Liver (tissue), 9 donors: Measurements from ENCODE around the gene MADCAM1. TPM values are rescaled to one million over a fixed set of nuclear protein-coding genes. Genes with fewer than 3 reads are reported as not detected.

ENCODE experiments used
- DNase-seq: peaks from one replicate; pipeline ENCODE4 v3.0.0-alpha.2; 2017; ENCODE audit warnings: low spot score
- H3K27ac ChIP-seq, 2 donors: one replicate each; pipeline ENCODE4 v1.7.0; 2013; ENCODE audit warnings: inconsistent platforms in 2 of 2, low read length in 2 of 2, control low read depth in 1 of 2, low read depth in 1 of 2, mild to moderate bottlenecking in 1 of 2
- H3K27me3 ChIP-seq, 4 donors: one replicate each; pipeline versions ENCODE4 v1.6.1 to v1.7.0; 2013; ENCODE audit warnings: low read length in 3 of 4, inconsistent platforms in 1 of 4, mild to moderate bottlenecking in 1 of 4, moderate library complexity in 1 of 4; ENCODE audit not compliant: control insufficient read depth in 4 of 4, insufficient read depth in 4 of 4
- H3K36me3 ChIP-seq, 4 donors: one replicate each; pipeline versions ENCODE4 v1.6.1 to v1.7.0; 2013; ENCODE audit warnings: low read length in 3 of 4, mild to moderate bottlenecking in 3 of 4, low read depth in 1 of 4, moderate library complexity in 1 of 4; ENCODE audit not compliant: control insufficient read depth in 4 of 4, insufficient read depth in 3 of 4
- H3K4me1 ChIP-seq, 4 donors: one replicate each; pipeline versions ENCODE4 v1.6.1 to v1.7.0; 2013; ENCODE audit warnings: low read length in 3 of 4, mild to moderate bottlenecking in 3 of 4, moderate library complexity in 1 of 4; ENCODE audit not compliant: control insufficient read depth in 4 of 4, insufficient read depth in 4 of 4
- H3K4me3 ChIP-seq, 3 donors: one replicate each; pipeline versions ENCODE4 v1.6.1 to v1.7.0; 2013; ENCODE audit warnings: low read length in 3 of 3, control low read depth in 1 of 3, low read depth in 1 of 3, mild to moderate bottlenecking in 1 of 3
- H3K9ac ChIP-seq, 2 donors: one replicate each; pipeline ENCODE4 v1.7.0; 2013; ENCODE audit warnings: low read length in 2 of 2, mild to moderate bottlenecking in 2 of 2, moderate library complexity in 2 of 2, control low read depth in 1 of 2, low read depth in 1 of 2
- H3K9me3 ChIP-seq, 4 donors: one replicate each; pipeline versions ENCODE4 v1.6.1 to v1.7.0; 2013; ENCODE audit warnings: low read length in 3 of 4; ENCODE audit not compliant: control insufficient read depth in 4 of 4
- ATF3 ChIP-seq: IDR thresholded peaks from 2 replicates; pipeline ENCODE4 v1.6.1; 2016; ENCODE audit warnings: antibody characterized with exemption
- CTCF ChIP-seq: fragments of 150-350 bp; IDR thresholded peaks from 2 replicates; pipeline ENCODE4 v1.5.1; 2017; ENCODE audit warnings: improper control_type of control experiment, low read depth, low read length; ENCODE audit not compliant: missing input control
- EGR1 ChIP-seq, 2 donors: IDR thresholded peaks; 2 replicates each; pipeline ENCODE4 v1.6.1; 2016 to 2018; ENCODE audit warnings: antibody characterized with exemption in 2 of 2, low read depth in 2 of 2
- FOXA1 ChIP-seq: IDR thresholded peaks from 2 replicates; pipeline ENCODE4 v1.6.1; 2016; ENCODE audit warnings: antibody characterized with exemption
- FOXA2 ChIP-seq: IDR thresholded peaks from 2 replicates; pipeline ENCODE4 v1.6.1; 2016; ENCODE audit warnings: antibody characterized with exemption
- GABPA ChIP-seq, 2 donors: IDR thresholded peaks in 1 of 2; conservative IDR thresholded peaks in 1 of 2; 2 replicates each; pipeline ENCODE4 v1.6.1; 2016; ENCODE audit warnings: antibody characterized with exemption in 2 of 2, mild to moderate bottlenecking in 1 of 2, moderate library complexity in 1 of 2
- HNF4A ChIP-seq, 2 donors: conservative IDR thresholded peaks; 2 replicates each; pipeline ENCODE4 v1.6.1; 2016; ENCODE audit warnings: antibody characterized with exemption in 2 of 2, mild to moderate bottlenecking in 2 of 2
- HNF4G ChIP-seq: IDR thresholded peaks from 2 replicates; pipeline ENCODE4 v1.6.1; 2016; ENCODE audit warnings: antibody characterized with exemption
- JUND ChIP-seq, 2 donors: IDR thresholded peaks; 2 replicates each; pipeline ENCODE4 v1.6.1; 2016; ENCODE audit warnings: antibody characterized with exemption in 2 of 2
- MAX ChIP-seq: IDR thresholded peaks from 2 replicates; pipeline ENCODE4 v1.6.1; 2016; ENCODE audit warnings: antibody characterized with exemption
- NR2F2 ChIP-seq: IDR thresholded peaks from 2 replicates; pipeline ENCODE4 v1.6.1; 2016; ENCODE audit warnings: antibody characterized with exemption
- RAD21 ChIP-seq, 2 donors: IDR thresholded peaks; 2 replicates each; pipeline ENCODE4 v1.6.1; 2016; ENCODE audit warnings: antibody characterized with exemption in 2 of 2, mild to moderate bottlenecking in 2 of 2
- REST ChIP-seq: IDR thresholded peaks from 2 replicates; pipeline ENCODE4 v1.6.1; 2016; ENCODE audit warnings: antibody characterized with exemption, mild to moderate bottlenecking
- RXRA ChIP-seq, 2 donors: IDR thresholded peaks; 2 replicates each; pipeline ENCODE4 v1.6.1; 2017 to 2018; ENCODE audit warnings: antibody characterized with exemption in 2 of 2, mild to moderate bottlenecking in 1 of 2
- SP1 ChIP-seq: IDR thresholded peaks from 2 replicates; pipeline ENCODE4 v1.6.1; 2018; ENCODE audit warnings: antibody characterized with exemption, mild to moderate bottlenecking
- TAF1 ChIP-seq: conservative IDR thresholded peaks from 2 replicates; pipeline ENCODE4 v1.6.1; 2016; ENCODE audit warnings: antibody characterized with exemption, mild to moderate bottlenecking
- YY1 ChIP-seq: IDR thresholded peaks from 2 replicates; pipeline ENCODE4 v1.6.1; 2016; ENCODE audit warnings: antibody characterized with exemption, mild to moderate bottlenecking
- ZBTB33 ChIP-seq: IDR thresholded peaks from 2 replicates; pipeline ENCODE4 v1.6.1; 2016; ENCODE audit warnings: antibody characterized with exemption
- WGBS: extraction: QIAGEN DNeasy Blood & Tissue Kit; methylation state at CpG from one replicate; pipeline ENCODE4 v1.1.7; 2013; 5-methylcytosine and 5-hydroxymethylcytosine counted together
- polyA plus RNA-seq, 2 donors: library from polyadenylated mRNA; stranded (reverse) in 1 of 2; unstranded in 1 of 2; fragments of 200-250 nt in 1 of 2; fragments of >200 nt in 1 of 2; fragmentation: Nextera tagmentation in 1 of 2; extraction: Ambion mirVana in 1 of 2; gene quantifications; one replicate each; pipeline versions ENCODE4 v1.2.1 to v1.2.3, GENCODE V29; 2013 to 2015
- total RNA-seq, 2 donors: library from RNA; depleted of rRNA; stranded (reverse); fragments of >200 nt; gene quantifications; one replicate each; pipeline ENCODE4 v1.2.3, GENCODE V29; 2014
- donor health status: healthy.
- donor health status: healthy.
- donor health status: healthy.
- donor health status: healthy.
- donor health status: healthy.

MADCAM1 gene
- total and polyA plus RNA-seq, 4 donors, result 0.17 to 0.32 (median 0.24) TPM

GRCh38 chr19:535017-535835 is 38.9 kb downstream of the MADCAM1 start:
- Histone ChIP-seq H3K27ac (peak overlapping the region; percentile 83 to 95), H3K4me1 (peaks cover 15 to 37% (median 22%) of the 10 kb centered on the region in 4 donors)
- DNase-seq, result no peak

More at GRCh38 chr19:535017-535835, 38.9 kb downstream of the MADCAM1 start:
- Histone ChIP-seq H3K36me3 (peaks cover 3 to 22% (median 16%) of the 10 kb centered on the region in 4 donors), H3K9ac (no peak overlapping the region), H3K9me3 (no peaks in the 10 kb centered on the region), H3K4me3 (no peak overlapping the region), H3K27me3 (no peaks in the 10 kb centered on the region)
- TF ChIP-seq TAF1 (no peak), NR2F2 (peak; percentile 73), CTCF (peak; percentile 20), FOXA1 (peak; percentile 75), YY1 (peak; percentile 89), HNF4A (conservative IDR thresholded peaks at IDR 0.05) (peak; percentile 32 to 90), GABPA (IDR thresholded peaks at IDR 0.05 in 1 of 2, conservative IDR thresholded peaks at IDR 0.05 in 1 of 2) (peak in 1 of 2 donors; percentile 64), ATF3 (no peak), RXRA (IDR thresholded peaks at IDR 0.05) (peak; percentile 76 to 97), HNF4G (no peak), MAX (no peak), ZBTB33 (no peak), EGR1 (IDR thresholded peaks at IDR 0.05; ENCODE audit: low read depth in 2 of 2) (peak; percentile 30 to 93), REST (no peak), FOXA2 (peak; percentile 88), SP1 (peak; percentile 46), JUND (IDR thresholded peaks at IDR 0.05) (peak in 1 of 2 donors; percentile 97), RAD21 (IDR thresholded peaks at IDR 0.05) (no peak)
- WGBS, result 41% methylated on average over 16 of the region's 16 CpGs
